Esophagus mucosa (tissue), 1 donor: ENCODE results near the gene SENP7. TPM values are rescaled to one million over a fixed set of nuclear protein-coding genes. Genes with fewer than 3 reads are reported as not detected.

Experiments
- ATAC-seq: fragments of 200-7000 bp; cut with Tn5 transposase; one replicate; pipeline ENCODE4 v1.9.1; 2020
- total RNA-seq: library from RNA; stranded (reverse); gene quantifications from one replicate; pipeline ENCODE4 v1.2.4, GENCODE V29; 2023
- donor health status: DM: yes; HTN: yes; CAD: no.

SENP7 gene
- total RNA-seq, 1 donor from 2014 or later: 7.4 TPM

DNA sequence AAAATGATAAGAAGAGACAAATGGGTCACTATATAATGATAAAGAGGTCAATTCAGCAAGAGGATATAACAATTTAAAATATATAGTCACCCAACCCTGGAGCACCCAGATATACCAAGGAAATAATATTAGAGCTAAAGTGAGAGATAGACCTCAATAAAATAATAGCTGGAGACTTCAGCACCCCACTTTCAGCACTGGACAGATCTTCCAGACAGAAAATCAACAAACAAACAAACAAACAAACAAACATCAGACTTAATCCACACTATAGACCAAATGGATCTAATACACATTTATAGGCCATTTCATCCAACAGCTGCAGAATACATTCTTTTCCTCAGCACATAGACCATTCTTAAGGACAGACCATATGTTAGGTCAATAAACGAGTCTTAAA lies 79.4 kb downstream of the SENP7 start:
- ATAC-seq: no peak

DNA sequence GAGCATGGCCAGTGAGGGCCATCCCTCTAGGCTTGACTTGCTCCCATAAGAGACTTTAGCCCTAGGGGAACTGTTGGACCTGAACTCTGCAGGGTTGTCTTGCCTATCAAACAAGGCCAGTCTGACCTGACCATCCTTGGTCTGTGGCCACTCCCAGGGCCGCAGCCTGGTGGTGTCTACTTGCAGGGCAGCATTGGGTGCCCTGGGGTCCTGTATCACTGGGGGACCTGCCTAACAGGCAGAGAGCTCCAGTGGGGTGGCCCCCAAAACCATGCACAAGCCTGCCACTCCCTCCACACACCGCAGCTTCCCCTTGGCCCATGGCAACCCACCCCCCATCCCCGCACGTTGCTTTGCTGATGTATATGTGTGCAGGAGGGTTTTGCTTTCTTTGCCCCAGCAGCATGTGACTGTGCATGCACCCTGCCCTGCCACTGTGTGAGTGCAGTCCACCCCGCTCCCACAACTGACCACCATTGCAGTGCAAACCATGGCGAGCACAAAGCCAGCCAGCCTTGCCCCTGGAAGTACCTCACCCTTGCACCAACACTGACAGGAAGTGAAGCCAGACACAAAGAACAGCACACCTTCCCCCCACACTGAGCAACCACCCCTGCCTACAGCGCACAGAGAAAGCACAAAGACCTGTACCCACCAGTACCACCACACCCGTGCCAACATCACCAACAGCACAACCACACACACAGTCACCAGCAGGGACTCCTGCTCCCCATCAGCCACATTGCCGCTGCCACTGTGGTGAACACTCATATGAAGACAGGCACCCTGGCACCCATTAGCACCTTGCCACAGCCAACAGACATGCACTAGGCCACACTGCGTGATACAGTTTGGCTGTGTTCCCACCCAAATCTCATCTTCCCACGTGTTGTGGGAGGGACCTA lies 88.8 kb downstream of the SENP7 start:
- no peak for ATAC-seq

GRCh38 chr3:101418851-101419250 lies 94.2 kb downstream of the SENP7 start:
- ATAC-seq: no peak

DNA sequence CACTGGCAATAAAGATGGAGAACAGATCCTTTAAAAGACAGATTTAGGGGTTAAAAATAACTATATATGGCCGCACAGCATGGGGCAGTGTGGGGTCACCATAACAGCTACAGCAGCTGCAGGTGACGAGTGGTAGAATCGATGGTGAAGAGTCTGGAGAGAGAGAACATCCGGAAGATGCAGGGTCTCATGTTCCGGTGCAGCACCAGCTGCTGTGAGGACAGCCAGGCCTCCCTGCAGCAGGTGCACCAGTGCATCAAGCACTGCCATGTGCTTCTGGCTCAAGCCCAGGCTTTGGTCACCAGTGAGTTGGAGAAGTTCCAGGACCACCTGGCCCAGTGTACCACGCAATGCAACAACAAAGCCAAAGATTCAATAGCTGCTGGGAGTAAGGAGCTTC lies 98.9 kb downstream of the SENP7 start:
- no peak for ATAC-seq

GRCh38 chr3:101413656-101414055 lies 99.4 kb downstream of the SENP7 start:
- ATAC-seq: no peak

DNA sequence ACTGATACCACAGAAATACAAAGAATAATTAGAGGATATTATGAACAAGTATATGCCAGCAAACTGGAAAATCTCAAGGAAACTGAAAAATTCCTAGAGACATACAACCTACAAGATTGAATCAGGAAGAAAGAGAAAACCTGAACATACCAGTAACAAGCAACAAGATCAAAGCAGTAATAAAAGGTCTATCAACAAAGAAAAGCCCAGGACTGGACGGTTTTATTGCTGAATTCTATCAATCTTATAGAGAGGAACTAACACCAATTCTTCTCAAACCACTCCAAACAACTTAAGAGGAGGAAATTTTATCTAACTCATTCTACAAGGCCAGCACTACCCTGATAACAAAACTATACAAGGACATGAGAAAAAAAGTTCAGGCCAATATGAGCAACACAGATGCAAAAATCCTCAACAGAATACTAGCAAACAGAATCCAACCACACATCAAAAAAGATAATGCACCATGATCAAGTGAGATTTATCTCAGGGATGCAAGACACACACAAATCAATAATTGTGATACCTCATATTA lies 121.5 kb downstream of the SENP7 start:
- ATAC-seq: no peak

GRCh38 chr3:101388706-101389105 lies 124.3 kb downstream of the SENP7 start:
- no peak for ATAC-seq

- no peak for ATAC-seq
These were observed 125.7 kb downstream of the SENP7 start for GRCh38 chr3:101387351-101387750.

GRCh38 chr3:101384426-101384825 lies 128.6 kb downstream of the SENP7 start:
- no peak for ATAC-seq

GRCh38 chr3:101383656-101384055 lies 129.4 kb downstream of the SENP7 start:
- ATAC-seq: no peak

GRCh38 chr3:101383156-101383575 lies 129.8 kb downstream of the SENP7 start:
- ATAC-seq: no peak

GRCh38 chr3:101381809-101382208 lies 131.2 kb downstream of the SENP7 start:
- ATAC-seq: peak; percentile 41

- ATAC-seq: no peak
These were observed 133.2 kb downstream of the SENP7 start for GRCh38 chr3:101379658-101380376.

- ATAC-seq: no peak
These were observed 135.2 kb downstream of the SENP7 start for GRCh38 chr3:101377796-101378195.

DNA sequence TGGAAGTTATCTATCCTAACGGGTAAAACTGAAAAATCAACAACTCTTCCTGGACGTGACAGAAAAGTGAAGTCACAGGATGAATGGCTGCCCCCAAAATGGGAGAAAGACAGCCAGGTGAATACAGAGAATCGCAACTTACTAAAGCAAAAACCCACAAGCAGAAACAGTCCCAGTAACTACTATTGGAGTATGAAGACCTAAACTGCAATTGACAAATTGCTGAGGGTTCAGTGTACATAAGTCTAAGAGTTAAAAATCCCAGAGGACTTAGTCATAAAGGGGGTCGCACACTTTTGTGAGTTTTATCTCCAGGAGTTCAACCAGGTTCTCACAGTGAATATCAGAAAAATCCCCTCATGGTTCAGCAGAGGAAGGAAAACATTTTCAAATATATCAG lies 135.8 kb downstream of the SENP7 start:
- ATAC-seq: no peak

- no peak for ATAC-seq
These were observed 137.4 kb downstream of the SENP7 start for GRCh38 chr3:101375586-101375985.

DNA sequence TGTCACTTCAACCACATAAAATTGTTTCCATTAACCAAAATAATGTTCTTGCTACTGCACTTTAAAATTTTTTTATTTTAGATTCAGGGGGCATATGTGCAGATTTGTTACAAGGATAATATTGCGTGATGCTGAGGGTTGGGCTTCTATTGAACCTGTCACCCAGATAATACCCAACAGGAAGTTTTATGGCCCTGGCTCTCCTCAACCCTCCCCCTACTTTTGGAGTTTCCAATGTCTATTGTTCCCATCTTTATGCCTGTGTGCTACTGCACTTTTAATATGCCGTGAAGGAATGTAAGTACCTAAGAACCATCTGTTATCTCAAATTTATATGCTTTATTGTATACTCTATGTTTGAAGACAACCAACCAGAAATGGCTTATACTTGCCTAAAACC lies 150.6 kb downstream of the SENP7 start:
- no peak for ATAC-seq

GRCh38 chr3:101351829-101352228 lies 161.2 kb downstream of the SENP7 start:
- ATAC-seq: no peak

- ATAC-seq: no peak
These were observed 172.4 kb downstream of the SENP7 start for GRCh38 chr3:101340591-101340990.

DNA sequence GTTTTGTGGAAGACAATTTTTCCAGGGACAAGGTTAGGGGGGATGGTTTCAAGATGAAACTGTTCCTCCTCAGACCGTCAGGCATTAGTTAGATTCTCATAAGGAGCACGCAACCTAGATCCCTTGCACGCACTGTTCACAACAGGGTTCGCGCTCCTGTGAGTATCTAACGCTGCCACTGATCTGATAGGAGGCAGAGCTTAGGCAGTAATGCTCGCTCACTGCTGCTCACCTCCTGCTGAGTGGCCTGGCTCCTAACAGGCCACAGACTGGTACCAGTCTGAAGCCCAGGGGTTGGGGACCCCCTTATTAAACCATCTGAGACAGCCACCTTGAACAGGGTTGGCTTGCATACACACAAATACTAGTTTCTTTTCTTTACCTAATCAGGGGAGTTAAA lies 179.1 kb downstream of the SENP7 start:
- ATAC-seq: no peak

GRCh38 chr3:101329016-101329673 lies 183.9 kb downstream of the SENP7 start:
- no peak for ATAC-seq

GRCh38 chr3:101325393-101326134 lies 187.4 kb downstream of the SENP7 start:
- ATAC-seq: no peak
